K562 (cell line): ENCODE measurements around the gene ANKDD1A. TPM values are rescaled to one million over a fixed set of nuclear protein-coding genes. Genes with fewer than 3 reads are reported as not detected.

Experiments used
- ATAC-seq: fragments of 200-7000 bp; cut with Tn5 transposase; 3 replicates; pipeline ENCODE4 v1.9.1; 2020; ENCODE audit warnings: moderate library complexity
- BruUV-seq: library from RNA; stranded (reverse); fragments of 400-500 nt; replicated peaks from 2 replicates; lab custom pipeline; 2021; lab: Mats Ljungman, UMichigan
- CTCF ChIA-PET: fragments of 300-600 bp; formaldehyde crosslinking; extraction: SDS; loops from one replicate; lab custom pipeline; 2021; ENCODE audit warnings: low intra/inter-chr PET ratio; lab: Yijun Ruan, JAX
- POLR2A ChIA-PET: fragments of 300-600, 350-650 bp; sonication (Branson Sonifier 250); formaldehyde crosslinking; extraction: SDS; loops from one replicate; lab custom pipeline; 2021; ENCODE audit warnings: antibody characterized with exemption, inconsistent platforms; lab: Yijun Ruan, JAX
- DNase-seq, 4 experiments: peaks; one replicate each; pipeline versions ENCODE4 v3.0.0 to v3.0.0-alpha.2; 2011 to 2018; ENCODE audit warnings: low spot score in 3 of 4, mixed read lengths in 3 of 4; ENCODE audit errors: extremely low read depth in 1 of 4
- FAIRE-seq: peaks from 2 replicates; lab custom pipeline; 2011; peaks lifted over from hg19 to GRCh38; lab: Jason Lieb, UNC
- H2AFZ ChIP-seq: 2 replicates; pipeline ENCODE4 v1.6.0; 2011; ENCODE audit warnings: low read depth, low read length, control low read depth, inconsistent platforms
- H3K27ac ChIP-seq: fragments of 200-600 bp; 3 replicates; pipeline ENCODE4 v1.8.0; 2011; ENCODE audit warnings: low read depth, mild to moderate bottlenecking, control low read depth, inconsistent platforms, low read length, moderate library complexity, mixed read lengths; ENCODE audit errors: extremely low read depth
- H3K27me3 ChIP-seq, 2 experiments: fragments of 300-600 bp in 1 of 2; 2 replicates in 1 of 2; 3 replicates in 1 of 2; pipeline versions ENCODE4 v1.6.0 to v1.8.0; 2011; ENCODE audit warnings: inconsistent platforms in 2 of 2, low read length in 2 of 2, mild to moderate bottlenecking in 1 of 2, mixed read lengths in 1 of 2, moderate library complexity in 1 of 2; ENCODE audit not compliant: control insufficient read depth in 2 of 2, insufficient read depth in 2 of 2
- H3K36me3 ChIP-seq: fragments of 300-600 bp; 3 replicates; pipeline ENCODE4 v1.8.0; 2011; ENCODE audit warnings: mild to moderate bottlenecking, low read length, inconsistent platforms; ENCODE audit not compliant: control insufficient read depth, insufficient read depth
- H3K4me1 ChIP-seq, 2 experiments: fragments of 200-600 bp in 1 of 2; replicated peaks in 1 of 2; 2 replicates in 1 of 2; 3 replicates in 1 of 2; pipeline versions ENCODE4 v1.5.1 to v1.8.0; 2011; ENCODE audit warnings: inconsistent platforms in 2 of 2, low read length in 2 of 2, mild to moderate bottlenecking in 1 of 2, mixed read lengths in 1 of 2, moderate library complexity in 1 of 2; ENCODE audit not compliant: control insufficient read depth in 2 of 2, insufficient read depth in 2 of 2
- H3K4me2 ChIP-seq: 2 replicates; pipeline ENCODE4 v1.6.1; 2011; ENCODE audit warnings: low read length, control low read depth, inconsistent platforms, mixed read lengths; ENCODE audit not compliant: insufficient read depth
- H3K4me3 ChIP-seq: fragments of 200-600 bp; sonication (generic), shearing (Covaris generic); 2 replicates; pipeline ENCODE4 v1.5.1; 2016; ENCODE audit warnings: control low read depth, inconsistent platforms
- H3K79me2 ChIP-seq: fragments of 200-600 bp; 3 replicates; pipeline ENCODE4 v1.8.0; 2011; ENCODE audit warnings: low read length, inconsistent platforms; ENCODE audit not compliant: control insufficient read depth, insufficient read depth
- H3K9ac ChIP-seq, 2 experiments: 2 replicates each; pipeline versions ENCODE4 v1.6.0 to v1.6.1; 2011; ENCODE audit warnings: low read depth in 2 of 2, low read length in 2 of 2, control low read depth in 1 of 2, inconsistent platforms in 1 of 2, mild to moderate bottlenecking in 1 of 2, mixed read lengths in 1 of 2; ENCODE audit not compliant: insufficient read depth in 1 of 2
- H3K9me1 ChIP-seq: one replicate; pipeline ENCODE4 v1.6.0; 2011; ENCODE audit warnings: inconsistent platforms, mild to moderate bottlenecking, low read length, moderate library complexity; ENCODE audit not compliant: control insufficient read depth, insufficient read depth
- H3K9me3 ChIP-seq: replicated peaks from 2 replicates; pipeline ENCODE4 v1.5.1; 2011; ENCODE audit warnings: low read depth, low read length, inconsistent platforms; ENCODE audit not compliant: control insufficient read depth, insufficient read depth
- H4K20me1 ChIP-seq: replicated peaks from 2 replicates; pipeline ENCODE4 v1.6.1; 2011; ENCODE audit warnings: low read length, inconsistent platforms, mixed read lengths; ENCODE audit not compliant: control insufficient read depth, insufficient read depth
- GABPB1 ChIP-seq: sonication (generic); formaldehyde crosslinking; IDR thresholded peaks from 2 replicates; pipeline ENCODE4 v1.8.0; 2022; ENCODE audit warnings: mild to moderate bottlenecking, missing genetic modification reagents
- MCM7 ChIP-seq, 2 experiments: fragments of 450-650 bp; IDR thresholded peaks; 2 replicates each; pipeline ENCODE4 v1.6.1; 2016 to 2018
- NR0B1 ChIP-seq: fragments of 450-650 bp; IDR thresholded peaks from one replicate; pipeline ENCODE4 v1.6.1; 2018; ENCODE audit warnings: mild to moderate bottlenecking, moderate library complexity; ENCODE audit not compliant: partially characterized antibody
- NR2F6 ChIP-seq: fragments of 450-650 bp; formaldehyde crosslinking; IDR thresholded peaks from 2 replicates; pipeline ENCODE4 v1.4.0; 2020; ENCODE audit warnings: mild to moderate bottlenecking
- NR3C1 ChIP-seq: sonication (generic); formaldehyde crosslinking; IDR thresholded peaks from 2 replicates; pipeline ENCODE4 v1.8.1; 2022; ENCODE audit warnings: missing genetic modification reagents
- ZNF124 ChIP-seq: sonication (generic); formaldehyde crosslinking; IDR thresholded peaks from 2 replicates; pipeline ENCODE4 v1.8.1; 2022; ENCODE audit warnings: missing genetic modification reagents
- ZNF696 ChIP-seq: fragments of 250-450 bp; sonication (Bioruptor Pico); conservative IDR thresholded peaks from 2 replicates; pipeline ENCODE4 v1.4.0; 2020; ENCODE audit warnings: mild to moderate bottlenecking, moderate library complexity
- WGBS: fragments of 100-300 bp; shearing (Covaris generic); methylation state at CpG from one replicate; pipeline ENCODE4 v1.1.6; 2016; ENCODE audit warnings: low coverage, mixed read lengths; ENCODE audit not compliant: insufficient coverage; ENCODE audit errors: missing lambda C conversion rate; 5-methylcytosine and 5-hydroxymethylcytosine counted together
- in situ Hi-C: fragments of 300-500 bp; cut with MboI; formaldehyde crosslinking; loops from 4 replicates; pipeline ENCODE4 v1.15.0; 2018; ENCODE audit warnings: inconsistent platforms, mixed read lengths
- intact Hi-C: fragments of 100-400 bp; cut with micrococcal nuclease; formaldehyde crosslinking; loops from 2 replicates; pipeline ENCODE4 v1.14.2; 2022
- polyA plus RNA-seq, 8 experiments: library from polyadenylated mRNA; depleted of rRNA in 4 of 8; stranded (reverse) in 5 of 8; unstranded in 3 of 8; fragments of >200 nt; fragmentation: Nextera tagmentation in 2 of 8; fragmentation: Illumina TruSeq in 1 of 8; extraction: Ambion mirVana in 2 of 8; extraction: Trizol in 1 of 8; gene quantifications; 2 replicates each; pipeline versions ENCODE4 v1.2.1 to v1.2.3, GENCODE V29; 2011 to 2014; ENCODE audit warnings: inconsistent platforms in 1 of 8, missing spikeins in 1 of 8
- total RNA-seq, 7 experiments: library from RNA; depleted of rRNA in 6 of 7; stranded (reverse); fragments of >200 nt in 6 of 7; fragmentation: Illumina TruSeq in 2 of 7; extraction: Trizol in 2 of 7; gene quantifications; 2 replicates each; pipeline versions ENCODE4 v1.2.1 to v1.2.3, GENCODE V29; 2011 to 2021; ENCODE audit warnings: low replicate concordance in 1 of 7

Gene ANKDD1A
- total and polyA plus RNA-seq, 9 of the 15 experiments (the other 6 are each of a cell fraction or from before 2014, with no cell fraction given) = 0.08 to 0.80 (median 0.43) TPM

GRCh38 chr15:64901914-64902313 is 9.8 kb upstream of the ANKDD1A start:
- WGBS = 33% methylated on average over 1 of the region's 2 CpGs
- CTCF ChIA-PET = interaction anchor here (0.6 kb wide), 1 partner anchor 170 kb away, joined by 3 read pairs; no protein-coding TSS in a partner anchor
- POLR2A ChIA-PET = no interaction called here

More at GRCh38 chr15:64901914-64902313, 9.8 kb upstream of the ANKDD1A start:
- Histone ChIP-seq H3K9me3 (no peaks in the 10 kb centered on the region), H3K36me3 (no peaks in the 10 kb centered on the region), H3K27ac (no peak overlapping the region), H3K4me1 (peaks cover 5 to 13% of the 10 kb centered on the region in 2 experiments; a peak in 4 of 5 replicates), H3K9me1 (no peaks in the 10 kb centered on the region), H3K9ac (no peak overlapping the region), H4K20me1 (no peaks in the 10 kb centered on the region), H2AFZ (no peak overlapping the region), H3K4me2 (no peak overlapping the region), H3K27me3 (peaks cover 0 to 5% of the 10 kb centered on the region in 2 experiments; a peak in 1 of 5 replicates), H3K4me3 (no peak overlapping the region), H3K79me2 (no peaks in the 10 kb centered on the region)
- no peak for TF ChIP-seq MCM7 (IDR thresholded peaks at IDR 0.05)
- no peak for TF ChIP-seq GABPB1
- no peak for TF ChIP-seq ZNF696
- TF ChIP-seq NR2F6 (CRISPR knock-in tag) = no peak
- TF ChIP-seq NR0B1 = no peak
- TF ChIP-seq ZNF124 = no peak
- no peak for TF ChIP-seq NR3C1 (CRISPR knock-in tag)
- ATAC-seq (no peak), FAIRE-seq (no peak), DNase-seq (no peak)
- no TSS peak for BruUV-seq
- in situ Hi-C loops (no loop called here), intact Hi-C loops (loop anchor here (10.0 kb wide), 1 partner anchor 87 kb away; no protein-coding TSS in a partner anchor)
